H1 (cell line): ENCODE results near the gene NKD2. TPM values are rescaled to one million over a fixed set of nuclear protein-coding genes. Genes with fewer than 3 reads are reported as not detected.

ENCODE experiments used
- CTCF ChIA-PET: fragments of 300-600 bp; sonication (Branson Sonifier 250); formaldehyde crosslinking; loops from one replicate; lab custom pipeline; 2021; ENCODE audit not compliant: partially characterized antibody; lab: Charles Lee
- POLR2A ChIA-PET: fragments of 300-600 bp; sonication (Branson Sonifier 250); formaldehyde crosslinking; loops from one replicate; lab custom pipeline; 2021; ENCODE audit warnings: inconsistent platforms; ENCODE audit not compliant: partially characterized antibody; lab: Charles Lee
- DNase-seq, 2 experiments: peaks; one replicate each; pipeline versions ENCODE4 v3.0.0 to v3.0.0-alpha.2; 2010 to 2022; ENCODE audit warnings: low spot score in 2 of 2, low read depth in 1 of 2, mixed read lengths in 1 of 2
- FAIRE-seq: peaks from 2 replicates; lab custom pipeline; 2011; peaks lifted over from hg19 to GRCh38; lab: Jason Lieb, UNC
- H2AFZ ChIP-seq: 2 replicates; pipeline ENCODE4 v1.8.1; 2012; ENCODE audit warnings: low read length, inconsistent platforms
- H2AK5ac ChIP-seq: 2 replicates; pipeline ENCODE4 v1.6.1; 2013; ENCODE audit warnings: low read depth, low read length
- H2BK120ac ChIP-seq: replicated peaks from 2 replicates; pipeline ENCODE3; 2013; ENCODE audit warnings: low read depth, low read length, inconsistent platforms
- H2BK12ac ChIP-seq: 2 replicates; pipeline ENCODE4 v1.6.1; 2013; ENCODE audit warnings: low read depth, low read length
- H2BK15ac ChIP-seq: 2 replicates; pipeline ENCODE4 v1.6.1; 2013; ENCODE audit warnings: low read length
- H2BK20ac ChIP-seq: 2 replicates; pipeline ENCODE4 v1.6.1; 2013; ENCODE audit warnings: low read length
- H2BK5ac ChIP-seq: 2 replicates; pipeline ENCODE4 v1.6.1; 2013; ENCODE audit warnings: low read depth, low read length
- H3K14ac ChIP-seq: 2 replicates; pipeline ENCODE4 v1.6.1; 2013; ENCODE audit warnings: inconsistent platforms; ENCODE audit not compliant: insufficient read length
- H3K18ac ChIP-seq: 2 replicates; pipeline ENCODE4 v1.6.1; 2013; ENCODE audit warnings: low read length; ENCODE audit errors: extremely low read depth
- H3K23ac ChIP-seq: 2 replicates; pipeline ENCODE4 v1.6.1; 2013; ENCODE audit warnings: inconsistent platforms; ENCODE audit not compliant: insufficient read length
- H3K23me2 ChIP-seq: 2 replicates; pipeline ENCODE4 v1.6.1; 2013; ENCODE audit warnings: low read depth, low read length
- H3K27ac ChIP-seq: 2 replicates; pipeline ENCODE4 v1.6.1; 2011; ENCODE audit warnings: low read depth, low read length, inconsistent platforms
- H3K27me3 ChIP-seq, 4 experiments: replicated peaks in 1 of 4; 1 replicate in 1 of 4; 2 replicates in 3 of 4; pipeline versions ENCODE4 v1.6.1 to v1.8.1; 2011 to 2013; ENCODE audit warnings: low read length in 3 of 4, mild to moderate bottlenecking in 3 of 4, inconsistent platforms in 2 of 4, mixed read lengths in 2 of 4, moderate library complexity in 1 of 4; ENCODE audit not compliant: control insufficient read depth in 3 of 4, insufficient read depth in 3 of 4; ENCODE audit errors: extremely low read depth in 1 of 4
- H3K36me3 ChIP-seq, 4 experiments: 2 replicates each; pipeline versions ENCODE4 v1.6.1 to v1.8.1; 2011 to 2013; ENCODE audit warnings: mild to moderate bottlenecking in 4 of 4, low read length in 3 of 4, moderate library complexity in 2 of 4, control low read depth in 1 of 4, inconsistent platforms in 1 of 4; ENCODE audit not compliant: insufficient read depth in 4 of 4, control insufficient read depth in 2 of 4
- H3K4ac ChIP-seq: replicated peaks from 2 replicates; pipeline ENCODE3; 2013; ENCODE audit warnings: low read length, low read depth, mixed read lengths, inconsistent platforms; ENCODE audit not compliant: insufficient read length
- H3K4me1 ChIP-seq, 4 experiments: replicated peaks in 1 of 4; 1 replicate in 1 of 4; 2 replicates in 3 of 4; pipeline versions ENCODE4 v1.6.1 to v1.8.1; 2011 to 2013; ENCODE audit warnings: low read length in 3 of 4, inconsistent platforms in 2 of 4, mixed read lengths in 1 of 4; ENCODE audit not compliant: insufficient read depth in 4 of 4, control insufficient read depth in 3 of 4
- H3K4me2 ChIP-seq, 2 experiments: 2 replicates each; pipeline versions ENCODE4 v1.6.1 to v1.8.1; 2011 to 2013; ENCODE audit warnings: low read depth in 2 of 2, low read length in 2 of 2, control low read depth in 1 of 2, inconsistent platforms in 1 of 2, mild to moderate bottlenecking in 1 of 2; ENCODE audit not compliant: insufficient read depth in 1 of 2
- H3K4me3 ChIP-seq, 4 experiments: fragments of 200-600, 300-600 bp in 1 of 4; sonication (generic), shearing (Covaris generic), sonication (Bioruptor Twin) in 1 of 4; 2 replicates each; pipeline versions ENCODE4 v1.5.1 to v1.8.1; 2011 to 2016; ENCODE audit warnings: low read length in 4 of 4, low read depth in 3 of 4, control low read depth in 2 of 4, inconsistent platforms in 2 of 4, mild to moderate bottlenecking in 2 of 4, mixed read lengths in 1 of 4, moderate library complexity in 1 of 4; ENCODE audit not compliant: insufficient read depth in 2 of 4; ENCODE audit errors: extremely low read depth in 1 of 4
- H3K56ac ChIP-seq: replicated peaks from 2 replicates; pipeline ENCODE3; 2013; ENCODE audit warnings: low read depth, mild to moderate bottlenecking, mixed read lengths, low read length, inconsistent platforms; ENCODE audit not compliant: insufficient read length
- H3K79me1 ChIP-seq: 2 replicates; pipeline ENCODE4 v1.6.1; 2013; ENCODE audit warnings: low read depth, low read length, control low read depth
- H3K79me2 ChIP-seq, 2 experiments: 2 replicates each; pipeline versions ENCODE4 v1.6.1 to v1.8.1; 2012 to 2013; ENCODE audit warnings: low read length in 2 of 2, mild to moderate bottlenecking in 2 of 2, inconsistent platforms in 1 of 2; ENCODE audit not compliant: insufficient read depth in 2 of 2, control insufficient read depth in 1 of 2
- H3K9ac ChIP-seq, 4 experiments: replicated peaks in 1 of 4; 1 replicate in 1 of 4; 2 replicates in 3 of 4; pipeline versions ENCODE4 v1.6.1 to v1.8.1; 2011 to 2013; ENCODE audit warnings: low read depth in 3 of 4, low read length in 3 of 4, control low read depth in 2 of 4, mild to moderate bottlenecking in 2 of 4, moderate library complexity in 2 of 4, inconsistent platforms in 1 of 4; ENCODE audit errors: extremely low read depth in 1 of 4
- H3K9me3 ChIP-seq, 2 experiments: 2 replicates each; pipeline versions ENCODE4 v1.6.1 to v1.8.1; 2012 to 2013; ENCODE audit warnings: mild to moderate bottlenecking in 2 of 2, moderate library complexity in 2 of 2, control low read depth in 1 of 2, inconsistent platforms in 1 of 2, low read depth in 1 of 2, low read length in 1 of 2, mixed read lengths in 1 of 2; ENCODE audit not compliant: insufficient read depth in 2 of 2
- H4K20me1 ChIP-seq, 2 experiments: replicated peaks in 1 of 2; 2 replicates each; pipeline versions ENCODE3 to v1.8.1; 2011 to 2013; ENCODE audit warnings: inconsistent platforms in 2 of 2, low read length in 2 of 2, mild to moderate bottlenecking in 1 of 2; ENCODE audit not compliant: insufficient read depth in 2 of 2, control insufficient read depth in 1 of 2
- H4K5ac ChIP-seq: 2 replicates; pipeline ENCODE4 v1.6.1; 2013; ENCODE audit warnings: low read length, low read depth, mixed read lengths, inconsistent platforms; ENCODE audit not compliant: insufficient read length
- H4K8ac ChIP-seq: 2 replicates; pipeline ENCODE4 v1.8.0; 2013; ENCODE audit warnings: mild to moderate bottlenecking, moderate library complexity, low read length, inconsistent platforms; ENCODE audit not compliant: insufficient read depth; ENCODE audit errors: extremely low read depth
- H4K91ac ChIP-seq: replicated peaks from 2 replicates; pipeline ENCODE3; 2013; ENCODE audit warnings: low read length, mixed read lengths, inconsistent platforms; ENCODE audit not compliant: insufficient read length
- ATF3 ChIP-seq: IDR thresholded peaks from 2 replicates; pipeline ENCODE4 v1.6.1; 2011; ENCODE audit warnings: low read depth, mild to moderate bottlenecking, low read length; ENCODE audit not compliant: insufficient read depth
- BACH1 ChIP-seq: IDR thresholded peaks from 2 replicates; pipeline ENCODE4 v1.6.1; 2012; ENCODE audit warnings: low read length, improper control_type of control experiment
- CREB1 ChIP-seq: IDR thresholded peaks from 2 replicates; pipeline ENCODE4 v1.6.1; 2012; ENCODE audit warnings: inconsistent platforms
- CTBP2 ChIP-seq: IDR thresholded peaks from 2 replicates; pipeline ENCODE4 v1.7.0; 2011; ENCODE audit warnings: borderline replicate concordance, mild to moderate bottlenecking, moderate library complexity, mixed read lengths, low read length; ENCODE audit not compliant: insufficient read depth, insufficient read length
- EZH2 ChIP-seq: fragments of 200-600 bp; sonication (generic); IDR thresholded peaks from 2 replicates; pipeline ENCODE4 v1.7.1; 2012; ENCODE audit warnings: low read depth, mild to moderate bottlenecking, moderate library complexity, low read length, inconsistent platforms; ENCODE audit not compliant: severe bottlenecking
- HDAC2 ChIP-seq, 2 experiments: fragments of 300-600 bp in 1 of 2; sonication (generic) in 1 of 2; IDR thresholded peaks; 2 replicates each; pipeline ENCODE4 v1.6.1; 2011 to 2012; ENCODE audit warnings: low read depth in 2 of 2, low read length in 2 of 2, mild to moderate bottlenecking in 2 of 2, moderate library complexity in 2 of 2, borderline replicate concordance in 1 of 2, inconsistent platforms in 1 of 2
- KDM1A ChIP-seq: fragments of 200-600, 300-600 bp; sonication (generic); IDR thresholded peaks from 2 replicates; pipeline ENCODE4 v1.7.1; 2016; ENCODE audit warnings: mild to moderate bottlenecking, low read length, borderline replicate concordance
- MAX ChIP-seq: IDR thresholded peaks from 2 replicates; pipeline ENCODE4 v1.6.1; 2012; ENCODE audit warnings: inconsistent platforms
- PHF8 ChIP-seq: fragments of 200-600 bp; sonication (generic); conservative IDR thresholded peaks from 2 replicates; pipeline ENCODE4 v1.7.1; 2012; ENCODE audit warnings: low read depth, mild to moderate bottlenecking, inconsistent platforms, low read length, moderate library complexity
- POLR2A ChIP-seq, 2 experiments: IDR thresholded peaks; 1 replicate in 1 of 2; 2 replicates in 1 of 2; pipeline ENCODE4 v1.6.1; 2011; ENCODE audit warnings: low read depth in 2 of 2, low read length in 2 of 2, mild to moderate bottlenecking in 2 of 2; ENCODE audit errors: control extremely low read depth in 1 of 2
- RFX5 ChIP-seq: IDR thresholded peaks from 2 replicates; pipeline ENCODE4 v1.6.1; 2011; ENCODE audit warnings: low read depth, low read length, improper control_type of control experiment, borderline replicate concordance
- RNF2 ChIP-seq: fragments of 200-900, 300-1000 bp; sonication (generic); IDR thresholded peaks from 2 replicates; pipeline ENCODE4 v1.7.1; 2016; ENCODE audit warnings: borderline replicate concordance, low read depth, mild to moderate bottlenecking, antibody characterized with exemption, low read length; ENCODE audit not compliant: poor library complexity, severe bottlenecking; ENCODE audit errors: missing control alignments
- SP1 ChIP-seq: IDR thresholded peaks from 2 replicates; pipeline ENCODE4 v1.6.1; 2011; ENCODE audit warnings: low read depth, low read length
- TCF12 ChIP-seq: IDR thresholded peaks from 2 replicates; pipeline ENCODE4 v1.6.1; 2011; ENCODE audit warnings: low read depth, mild to moderate bottlenecking, low read length
- WGBS, 2 experiments: shearing (Covaris generic) in 1 of 2; methylation state at CpG; one replicate each; pipeline versions ENCODE4 v1.1.6 to v1.1.7; 2013 to 2015; ENCODE audit warnings: low lambda C conversion rate in 2 of 2, mixed read lengths in 2 of 2, inconsistent platforms in 1 of 2, low coverage in 1 of 2, missing lambda C conversion rate in 1 of 2; ENCODE audit not compliant: insufficient replicate concordance in 2 of 2, insufficient coverage in 1 of 2, insufficient read length in 1 of 2; ENCODE audit errors: extremely low coverage in 1 of 2, missing lambda C conversion rate in 1 of 2; 5-methylcytosine and 5-hydroxymethylcytosine counted together
- polyA plus RNA-seq, 7 experiments: library from polyadenylated mRNA; depleted of rRNA in 3 of 7; stranded (reverse) in 5 of 7; unstranded in 2 of 7; fragments of >200 nt in 5 of 7; fragments of 200-250 nt in 2 of 7; gene quantifications; 1 replicate in 5 of 7; 2 replicates in 1 of 7; 4 replicates in 1 of 7; pipeline versions ENCODE4 v1.2.1 to v1.2.3, GENCODE V29; 2011 to 2013; ENCODE audit warnings: missing spikeins in 2 of 7, mixed read lengths in 2 of 7
- total RNA-seq: library from RNA; stranded (reverse); fragmentation: NEBNext Ultra II Directional; extraction: Animal tissue kit (Norgen Biotek cat#: 25700); gene quantifications from 2 replicates; pipeline ENCODE4 v1.2.1, GENCODE V29; 2021

NKD2 gene
- total and polyA plus RNA-seq, 2 of the 8 experiments (the other 6 are each of a cell fraction or from before 2014, with no cell fraction given), result 5.5 to 7.9 TPM

GRCh38 chr5:1044117-1044516 is 35.5 kb downstream of the NKD2 start:
- Histone ChIP-seq H2BK12ac (no peak overlapping the region), H3K14ac (no peak overlapping the region), H3K23me2 (peaks cover 74% of the 10 kb centered on the region; the same call in 1 of the 2 replicates), H3K27ac (no peak overlapping the region), H3K4me2 (no peak overlapping the region), H3K4me1 (no peaks in the 10 kb centered on the region), H2BK5ac (no peak overlapping the region), H2BK20ac (no peak overlapping the region), H3K23ac (no peak overlapping the region), H4K8ac (no peak overlapping the region), H2AK5ac (no peak overlapping the region), H4K91ac (no peak overlapping the region), H3K79me1 (no peaks in the 10 kb centered on the region), H3K56ac (peak overlapping the region; percentile 30), H3K4ac (no peak overlapping the region), H3K4me3 (no peak overlapping the region), H3K9me3 (peaks cover 10 to 50% of the 10 kb centered on the region in 2 experiments), H4K20me1 (peaks cover 0 to 14% of the 10 kb centered on the region in 2 experiments), H3K36me3 (no peaks in the 10 kb centered on the region), H3K79me2 (no peaks in the 10 kb centered on the region), H2AFZ (no peak overlapping the region), H2BK15ac (no peak overlapping the region), H2BK120ac (no peak overlapping the region), H3K9ac (no peak overlapping the region), H4K5ac (no peak overlapping the region), H3K18ac (no peak overlapping the region), H3K27me3 (no peaks in the 10 kb centered on the region)
- CTCF ChIA-PET, result no interaction called here
- FAIRE-seq (no peak), DNase-seq (no peak)
- 85 to 100% methylated on average over 5 of the region's 5 CpGs for WGBS, 2 experiments
- POLR2A ChIA-PET, result no interaction called here
- TF ChIP-seq HDAC2 (IDR thresholded peaks at IDR 0.05; ENCODE audit: borderline replicate concordance in 1 of 2, low read depth in 2 of 2, low read length in 2 of 2) (no peak), RFX5 (no peak), RNF2 (no peak), PHF8 (no peak), CREB1 (no peak), BACH1 (no peak), KDM1A (no peak), ATF3 (no peak), POLR2A (IDR thresholded peaks at IDR 0.05; ENCODE audit: control extremely low read depth in 1 of 2, low read depth in 2 of 2, low read length in 2 of 2) (no peak), MAX (no peak), EZH2 (no peak), TCF12 (no peak), SP1 (no peak), CTBP2 (no peak)
